DMS153 treated with DMSO at 0.1 percent for 48 hours (cell line): ENCODE data around the gene ANXA11.

Experiments used
- DNase-seq: peaks from one replicate; lab custom pipeline; 2025; ENCODE audit not compliant: unreplicated experiment; lab: John Stamatoyannopoulos, UW

Gene ANXA11

GRCh38 chr10:80108576-80109239 lies 96.6 kb downstream of the ANXA11 start:
- DNase-seq: no peak

- peak; percentile 28 for DNase-seq
Observed at GRCh38 chr10:80104066-80104926, 101.0 kb downstream of the ANXA11 start.
